ENCODE measurements around the gene TMEM185B.

- no peak for TF ChIP-seq CTCF (IDR thresholded peaks at IDR 0.05)
- TF ChIP-seq ZFX (IDR thresholded peaks at IDR 0.05; ENCODE audit: borderline replicate concordance): no peak
These were observed 6.1 kb upstream of the TMEM185B start for GRCh38 chr2:120229341-120229740.

Measured in 22Rv1 (cell line).